Measurements from ENCODE around the gene RFC2.

GRCh38 chr7:74235518-74236268 lies 18.5 kb downstream of the RFC2 start:
- TF ChIP-seq POLR2A (IDR thresholded peaks at IDR 0.05): no peak
- no peak for TF ChIP-seq CTCF (IDR thresholded peaks at IDR 0.05)
